Measurements from ENCODE around the gene PGLYRP4.

- TF ChIP-seq CTCF (IDR thresholded peaks at IDR 0.05; ENCODE audit: low read depth, low read length, poor library complexity, severe bottlenecking), result no peak
- no peak for TF ChIP-seq EZH2phosphoT487 (IDR thresholded peaks at IDR 0.05; ENCODE audit: borderline replicate concordance, low read length)
Observed at GRCh38 chr1:153342178-153342577, 6.5 kb downstream of the PGLYRP4 start.

Data from DOHH2 (cell line).